Stimulated activated naive B cell treated with anti-CD40 and anti-IgM and Interleukin-4, amounts not matched to agents 10 μg/mL and 1 μg/mL and 100 μg/mL, for 72 hours (primary cell): Measurements from ENCODE around the gene EXD1.

Source experiments
- ATAC-seq, 2 donors: fragments of 150-1000 bp; cut with Tn5 transposase; replicated peaks; 2 replicates each; pipeline ENCODE4 v1.10.0; 2021; ENCODE audit warnings: moderate library complexity in 1 of 2
- DNase-seq: peaks from one replicate; pipeline ENCODE4 v3.0.0; 2021
- H3K27ac Mint-ChIP-seq: one replicate; pipeline ENCODE4 v1.8.0; 2022; ENCODE audit warnings: mild to moderate bottlenecking, mixed read lengths
- H3K27me3 Mint-ChIP-seq, 2 donors: one replicate each; pipeline ENCODE4 v1.8.0; 2022; ENCODE audit warnings: mixed read lengths in 2 of 2
- H3K36me3 Mint-ChIP-seq, 2 donors: one replicate each; pipeline ENCODE4 v1.8.0; 2022; ENCODE audit warnings: mixed read lengths in 2 of 2, mild to moderate bottlenecking in 1 of 2
- H3K4me1 Mint-ChIP-seq, 2 donors: one replicate each; pipeline ENCODE4 v1.8.0; 2022; ENCODE audit warnings: mixed read lengths in 2 of 2, mild to moderate bottlenecking in 1 of 2
- H3K4me3 Mint-ChIP-seq, 2 donors: one replicate each; pipeline ENCODE4 v1.8.0; 2022; ENCODE audit warnings: mild to moderate bottlenecking in 2 of 2, mixed read lengths in 2 of 2, moderate library complexity in 1 of 2
- H3K9me3 Mint-ChIP-seq, 2 donors: one replicate each; pipeline ENCODE4 v1.8.0; 2022; ENCODE audit warnings: mixed read lengths in 2 of 2, mild to moderate bottlenecking in 1 of 2

Gene EXD1

GRCh38 chr15:41203395-41203794, 27.2 kb downstream of the EXD1 start:
- H3K9me3 Mint-ChIP-seq, result no peaks in the 10 kb centered on the region
- H3K4me3 Mint-ChIP-seq, result no peak overlapping the region
- no peaks in the 10 kb centered on the region for H3K4me1 Mint-ChIP-seq
- peaks cover 0 to 5% of the 10 kb centered on the region in 2 donors for H3K27me3 Mint-ChIP-seq
- ATAC-seq (no peak), DNase-seq (no peak)
- no peak overlapping the region for H3K27ac Mint-ChIP-seq
- H3K36me3 Mint-ChIP-seq, result no peaks in the 10 kb centered on the region

DNA sequence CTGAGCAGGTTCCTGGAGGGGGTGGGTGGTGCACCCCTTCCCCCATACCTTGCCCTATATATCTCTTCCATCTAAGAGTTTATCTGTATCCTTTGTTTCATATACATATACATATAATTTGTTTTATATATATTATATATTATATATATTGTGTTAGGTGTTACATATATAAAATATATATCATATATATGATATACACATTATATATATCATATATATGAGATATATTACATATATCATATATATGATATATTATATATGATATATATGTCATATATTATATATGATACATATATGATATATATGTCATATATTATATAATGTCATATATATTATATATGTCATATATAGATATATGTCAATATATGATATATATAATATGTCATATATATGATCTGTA, 31.1 kb downstream of the EXD1 start:
- Mint-ChIP-seq H3K27me3 (no peaks in the 10 kb centered on the region), H3K36me3 (no peaks in the 10 kb centered on the region), H3K27ac (no peak overlapping the region), H3K4me3 (no peak overlapping the region), H3K4me1 (no peaks in the 10 kb centered on the region), H3K9me3 (no peaks in the 10 kb centered on the region)
- ATAC-seq (no peak), DNase-seq (no peak)

GRCh38 chr15:41194444-41194843, 36.1 kb downstream of the EXD1 start:
- ATAC-seq, result no peak
- Mint-ChIP-seq H3K4me3 (no peak overlapping the region), H3K9me3 (peaks cover 0 to 2% of the 10 kb centered on the region in 2 donors), H3K27ac (no peak overlapping the region), H3K4me1 (no peaks in the 10 kb centered on the region), H3K27me3 (no peaks in the 10 kb centered on the region), H3K36me3 (no peaks in the 10 kb centered on the region)
- no peak for DNase-seq

DNA sequence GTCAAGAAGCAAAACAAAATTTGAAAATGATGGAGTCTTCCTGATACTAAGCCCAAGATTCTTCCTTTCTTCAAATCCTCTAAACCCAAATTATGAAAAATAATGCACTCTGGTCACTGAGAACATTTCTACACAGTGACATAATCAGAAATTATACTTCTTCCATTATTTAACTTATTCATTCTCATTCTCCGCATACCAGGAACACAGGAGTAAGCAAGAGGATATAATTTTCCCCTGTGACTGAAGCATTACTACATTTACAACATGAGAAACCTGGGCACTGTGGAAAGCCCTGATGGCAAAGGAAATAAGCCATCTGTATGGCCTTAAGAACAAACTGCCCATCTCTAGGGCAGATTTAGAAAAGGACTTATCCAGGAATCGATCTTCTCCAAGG, 47.0 kb downstream of the EXD1 start:
- Mint-ChIP-seq H3K9me3 (no peaks in the 10 kb centered on the region), H3K27ac (no peak overlapping the region), H3K4me3 (no peak overlapping the region), H3K4me1 (peaks cover 2 to 8% of the 10 kb centered on the region in 2 donors), H3K36me3 (no peaks in the 10 kb centered on the region), H3K27me3 (no peaks in the 10 kb centered on the region)
- DNase-seq, result no peak
- no peak for ATAC-seq

GRCh38 chr15:41182266-41182665, 48.3 kb downstream of the EXD1 start:
- H3K27me3 Mint-ChIP-seq, result no peaks in the 10 kb centered on the region
- no peaks in the 10 kb centered on the region for H3K9me3 Mint-ChIP-seq
- no peaks in the 10 kb centered on the region for H3K36me3 Mint-ChIP-seq
- no peak overlapping the region for H3K4me3 Mint-ChIP-seq
- H3K4me1 Mint-ChIP-seq, result peaks cover 2 to 8% of the 10 kb centered on the region in 2 donors
- DNase-seq (no peak), ATAC-seq (no peak)
- H3K27ac Mint-ChIP-seq, result no peak overlapping the region

DNA sequence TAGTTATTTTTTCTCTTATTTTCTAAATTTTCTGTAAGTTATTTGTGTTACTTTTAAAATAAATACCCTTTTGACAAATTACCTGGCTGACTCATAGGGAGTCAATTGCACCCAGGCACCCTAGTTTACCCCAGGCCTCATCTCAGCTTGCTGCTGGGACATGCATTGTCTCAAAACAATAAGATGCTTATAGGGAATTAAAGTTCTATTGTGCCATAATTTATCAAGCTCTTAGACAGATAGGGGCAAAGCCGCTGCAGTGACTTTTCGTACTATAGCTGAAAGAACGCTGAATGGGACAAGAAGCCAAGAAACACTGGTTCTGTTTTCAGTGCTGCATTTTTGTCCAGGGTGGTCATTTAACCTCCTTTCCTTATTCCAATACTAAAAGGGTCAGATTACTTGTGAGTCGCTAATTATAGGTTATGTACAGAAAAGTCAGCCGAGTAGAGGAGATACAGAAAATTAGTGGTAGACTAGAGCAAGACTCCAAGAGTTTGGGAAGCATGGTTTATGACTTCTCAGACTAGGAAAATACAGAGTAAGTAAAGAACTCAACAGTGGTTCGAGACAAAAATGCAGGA, 50.3 kb downstream of the EXD1 start:
- no peaks in the 10 kb centered on the region for H3K36me3 Mint-ChIP-seq
- no peaks in the 10 kb centered on the region for H3K9me3 Mint-ChIP-seq
- ATAC-seq (no peak), DNase-seq (no peak)
- H3K4me3 Mint-ChIP-seq, result no peak overlapping the region
- H3K4me1 Mint-ChIP-seq, result peaks cover 2 to 8% of the 10 kb centered on the region in 2 donors
- no peak overlapping the region for H3K27ac Mint-ChIP-seq
- H3K27me3 Mint-ChIP-seq, result peaks cover 0 to 6% of the 10 kb centered on the region in 2 donors

GRCh38 chr15:41169781-41170180, 60.8 kb downstream of the EXD1 start:
- H3K9me3 Mint-ChIP-seq, result no peaks in the 10 kb centered on the region
- no peaks in the 10 kb centered on the region for H3K27me3 Mint-ChIP-seq
- DNase-seq (no peak), ATAC-seq (no peak)
- H3K27ac Mint-ChIP-seq, result no peak overlapping the region
- no peaks in the 10 kb centered on the region for H3K36me3 Mint-ChIP-seq
- no peak overlapping the region for H3K4me3 Mint-ChIP-seq
- peaks cover 8 to 10% of the 10 kb centered on the region in 2 donors for H3K4me1 Mint-ChIP-seq

DNA sequence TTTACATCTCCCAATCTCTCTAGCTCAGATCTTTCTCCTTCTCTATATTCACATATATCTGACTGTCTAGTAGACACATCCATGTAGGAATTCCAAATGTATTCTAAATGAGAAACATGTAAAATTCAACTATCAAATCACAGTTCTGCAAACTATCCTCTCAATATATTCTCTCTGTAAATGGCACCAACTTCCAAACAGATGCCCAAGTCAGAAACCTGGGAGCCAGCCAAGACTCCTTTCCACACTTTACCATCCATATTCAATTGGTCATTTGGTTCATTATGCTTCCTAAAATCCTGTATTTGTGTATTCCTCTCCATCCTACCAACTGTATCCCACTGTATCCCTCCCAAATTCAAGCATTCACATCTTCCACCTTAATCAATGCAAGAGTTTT, 61.5 kb downstream of the EXD1 start:
- Mint-ChIP-seq H3K9me3 (no peaks in the 10 kb centered on the region), H3K4me3 (no peak overlapping the region), H3K27ac (no peak overlapping the region), H3K4me1 (peaks cover 8 to 10% of the 10 kb centered on the region in 2 donors), H3K27me3 (no peaks in the 10 kb centered on the region), H3K36me3 (no peaks in the 10 kb centered on the region)
- ATAC-seq, result no peak
- DNase-seq, result no peak

DNA sequence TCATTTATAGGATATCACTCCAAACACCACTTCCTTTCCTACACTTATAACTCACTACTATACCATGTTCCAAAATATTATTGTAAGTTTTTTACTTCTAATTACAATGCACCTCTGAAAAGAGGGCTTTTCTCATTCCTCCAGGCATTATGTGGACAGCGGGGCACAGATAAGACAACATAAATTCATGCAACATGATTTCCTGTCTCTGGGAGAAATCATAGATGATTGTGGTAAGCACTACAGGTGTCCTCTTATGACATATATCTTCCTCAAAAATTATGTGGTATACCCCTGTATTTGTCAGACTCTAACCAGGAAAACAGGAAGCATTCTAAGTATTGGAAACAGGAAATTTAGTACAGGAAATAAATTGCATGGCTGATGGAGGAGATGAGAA, 68.8 kb downstream of the EXD1 start:
- Mint-ChIP-seq H3K4me1 (peaks cover 2 to 6% of the 10 kb centered on the region in 2 donors), H3K27ac (no peak overlapping the region), H3K36me3 (no peaks in the 10 kb centered on the region), H3K27me3 (no peaks in the 10 kb centered on the region), H3K4me3 (no peak overlapping the region), H3K9me3 (no peaks in the 10 kb centered on the region)
- DNase-seq, result no peak
- ATAC-seq, result no peak

DNA sequence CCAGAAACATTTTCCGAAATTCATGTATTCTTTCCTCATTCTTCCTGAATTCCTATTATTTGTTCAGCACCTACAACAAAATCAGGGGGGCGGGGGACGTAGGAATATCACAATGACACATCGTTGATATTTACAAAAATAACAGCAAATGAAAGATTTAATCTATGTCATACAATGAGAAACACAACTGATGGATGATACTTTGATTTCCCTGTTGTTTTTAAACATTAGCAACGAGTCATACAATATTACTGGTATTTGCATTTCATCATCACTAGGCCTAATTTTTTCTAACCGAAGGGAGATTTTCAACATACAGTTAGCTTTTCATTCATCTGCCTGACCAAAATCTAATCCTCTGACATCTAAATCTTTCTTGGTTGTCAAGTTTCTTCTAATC, 69.2 kb downstream of the EXD1 start:
- no peak overlapping the region for H3K4me3 Mint-ChIP-seq
- H3K27ac Mint-ChIP-seq, result no peak overlapping the region
- DNase-seq, result no peak
- no peaks in the 10 kb centered on the region for H3K9me3 Mint-ChIP-seq
- ATAC-seq, result no peak
- H3K36me3 Mint-ChIP-seq, result no peaks in the 10 kb centered on the region
- H3K27me3 Mint-ChIP-seq, result no peaks in the 10 kb centered on the region
- peaks cover 2 to 6% of the 10 kb centered on the region in 2 donors for H3K4me1 Mint-ChIP-seq

DNA sequence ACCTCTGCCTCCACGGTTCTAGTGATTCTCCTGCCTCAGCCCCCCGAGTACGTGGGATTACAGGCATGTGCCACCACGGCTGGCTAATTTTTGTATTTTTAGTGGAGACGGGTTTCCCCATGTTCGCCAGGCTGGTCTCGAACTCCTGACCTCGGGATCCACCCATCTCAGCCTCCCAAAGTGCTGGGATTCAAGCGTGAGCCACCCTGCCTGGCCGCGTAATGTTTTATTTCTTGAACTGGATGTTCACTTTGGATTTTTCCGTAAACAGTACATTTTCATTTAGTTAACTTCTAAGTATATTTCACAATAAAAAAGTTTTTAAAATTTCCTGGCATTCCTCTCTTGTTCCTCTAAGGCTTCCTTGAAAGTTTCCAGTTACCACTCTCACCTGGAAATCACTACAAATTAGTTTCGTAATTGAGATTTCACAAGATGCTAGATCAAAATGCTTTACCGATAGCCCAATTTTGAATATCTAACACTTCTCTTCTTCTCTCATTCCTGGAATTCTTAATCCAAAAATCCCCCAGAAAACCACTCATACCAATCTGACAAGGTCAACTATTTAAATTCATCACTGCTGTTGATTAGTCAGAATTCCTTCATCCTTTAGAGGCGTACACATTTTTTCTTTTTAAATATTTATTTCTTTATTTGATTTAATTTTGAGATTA, 69.8 kb downstream of the EXD1 start:
- Mint-ChIP-seq H3K27ac (no peak overlapping the region), H3K4me1 (peaks cover 2 to 6% of the 10 kb centered on the region in 2 donors), H3K27me3 (no peaks in the 10 kb centered on the region), H3K36me3 (no peaks in the 10 kb centered on the region), H3K9me3 (no peaks in the 10 kb centered on the region), H3K4me3 (no peak overlapping the region)
- ATAC-seq (no peak), DNase-seq (no peak)

DNA sequence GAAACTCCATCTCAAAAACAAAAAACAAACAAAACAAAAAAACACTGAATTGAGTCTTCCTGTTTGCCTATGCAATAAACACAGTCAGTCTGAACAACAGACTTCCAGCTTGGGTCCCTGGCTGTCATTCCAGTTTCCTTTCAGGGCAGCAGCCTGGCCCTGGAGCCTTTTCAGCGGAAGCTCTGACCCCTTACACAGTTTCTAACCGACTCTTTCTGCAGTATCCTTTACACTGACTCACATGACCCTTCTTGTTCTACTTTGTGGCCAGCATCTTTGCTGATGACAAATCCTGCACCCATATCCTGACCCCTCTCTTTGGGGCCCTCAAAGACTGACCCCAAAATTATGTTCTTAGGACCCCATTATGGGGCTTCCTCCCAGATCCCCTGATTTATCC, 76.1 kb downstream of the EXD1 start:
- no peaks in the 10 kb centered on the region for H3K36me3 Mint-ChIP-seq
- peaks cover 0 to 1% of the 10 kb centered on the region in 2 donors for H3K9me3 Mint-ChIP-seq
- no peaks in the 10 kb centered on the region for H3K27me3 Mint-ChIP-seq
- no peak overlapping the region for H3K4me3 Mint-ChIP-seq
- ATAC-seq (no peak), DNase-seq (no peak)
- H3K27ac Mint-ChIP-seq, result no peak overlapping the region
- H3K4me1 Mint-ChIP-seq, result no peaks in the 10 kb centered on the region

- Mint-ChIP-seq H3K27ac (no peak overlapping the region), H3K9me3 (peaks cover 0 to 1% of the 10 kb centered on the region in 2 donors), H3K36me3 (no peaks in the 10 kb centered on the region), H3K27me3 (no peaks in the 10 kb centered on the region), H3K4me1 (no peaks in the 10 kb centered on the region), H3K4me3 (no peak overlapping the region)
- DNase-seq (no peak), ATAC-seq (no peak)
Observed at GRCh38 chr15:41153733-41154132, 76.8 kb downstream of the EXD1 start.

DNA sequence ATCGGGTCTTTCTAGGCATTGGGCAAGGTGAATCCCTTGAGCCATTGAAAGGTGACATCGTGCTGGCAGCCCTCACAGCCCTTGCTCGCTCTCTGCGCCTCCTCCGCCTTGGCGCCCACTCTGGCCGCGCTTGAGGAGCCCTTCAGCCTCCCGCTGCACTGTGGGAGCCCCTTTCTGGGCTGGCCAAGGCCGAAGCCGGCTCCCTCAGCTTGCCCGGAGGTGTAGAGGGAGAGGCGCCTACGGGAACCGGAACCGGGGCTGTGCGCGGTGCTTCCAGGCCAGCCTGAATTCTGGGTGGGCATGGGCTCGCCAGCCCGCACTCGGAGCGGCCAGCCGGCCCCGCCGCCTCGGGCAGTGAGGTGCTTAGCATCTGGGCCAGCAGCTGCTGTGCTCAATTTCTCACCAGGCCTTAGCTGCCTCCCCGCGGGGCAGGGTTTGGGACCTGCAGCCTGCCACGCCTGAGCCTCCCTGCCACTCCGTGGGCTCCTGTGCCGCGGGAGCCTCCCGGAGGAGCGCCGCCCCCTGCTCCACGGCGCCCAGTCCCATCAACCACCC, 79.0 kb downstream of the EXD1 start:
- H3K36me3 Mint-ChIP-seq, result no peaks in the 10 kb centered on the region
- peaks cover 0 to 1% of the 10 kb centered on the region in 2 donors for H3K9me3 Mint-ChIP-seq
- H3K27ac Mint-ChIP-seq, result no peak overlapping the region
- H3K4me1 Mint-ChIP-seq, result no peaks in the 10 kb centered on the region
- H3K4me3 Mint-ChIP-seq, result no peak overlapping the region
- ATAC-seq (no peak), DNase-seq (no peak)
- H3K27me3 Mint-ChIP-seq, result no peaks in the 10 kb centered on the region

GRCh38 chr15:41150279-41150678, 80.3 kb downstream of the EXD1 start:
- H3K27me3 Mint-ChIP-seq, result no peaks in the 10 kb centered on the region
- DNase-seq (no peak), ATAC-seq (no peak)
- no peaks in the 10 kb centered on the region for H3K36me3 Mint-ChIP-seq
- H3K9me3 Mint-ChIP-seq, result peaks cover 0 to 1% of the 10 kb centered on the region in 2 donors
- no peaks in the 10 kb centered on the region for H3K4me1 Mint-ChIP-seq
- H3K4me3 Mint-ChIP-seq, result no peak overlapping the region
- H3K27ac Mint-ChIP-seq, result no peak overlapping the region
